ENCODE measurements around the gene ATAD2B.

- TF ChIP-seq CTCF (conservative IDR thresholded peaks at IDR 0.05 in 1 of 2, IDR thresholded peaks at IDR 0.05 in 1 of 2; ENCODE audit: extremely low read depth in 1 of 2, insufficient read depth in 1 of 2, low read depth in 1 of 2, low read length in 2 of 2) (no peak), EZH2 (IDR thresholded peaks at IDR 0.05; ENCODE audit: borderline replicate concordance, low read length) (no peak)
Measured at GRCh38 chr2:23904215-23904614, 22.7 kb downstream of the ATAD2B start.

All from mammary epithelial cell (primary cell).